ENCODE measurements around the gene VRK3.

Gene VRK3

GRCh38 chr19:50022823-50023222, 2.3 kb downstream of the VRK3 start:
- POLR2A ChIA-PET (ENCODE audit: low non-redundant PET) = no interaction called here
- TF ChIP-seq, protein P1, sequence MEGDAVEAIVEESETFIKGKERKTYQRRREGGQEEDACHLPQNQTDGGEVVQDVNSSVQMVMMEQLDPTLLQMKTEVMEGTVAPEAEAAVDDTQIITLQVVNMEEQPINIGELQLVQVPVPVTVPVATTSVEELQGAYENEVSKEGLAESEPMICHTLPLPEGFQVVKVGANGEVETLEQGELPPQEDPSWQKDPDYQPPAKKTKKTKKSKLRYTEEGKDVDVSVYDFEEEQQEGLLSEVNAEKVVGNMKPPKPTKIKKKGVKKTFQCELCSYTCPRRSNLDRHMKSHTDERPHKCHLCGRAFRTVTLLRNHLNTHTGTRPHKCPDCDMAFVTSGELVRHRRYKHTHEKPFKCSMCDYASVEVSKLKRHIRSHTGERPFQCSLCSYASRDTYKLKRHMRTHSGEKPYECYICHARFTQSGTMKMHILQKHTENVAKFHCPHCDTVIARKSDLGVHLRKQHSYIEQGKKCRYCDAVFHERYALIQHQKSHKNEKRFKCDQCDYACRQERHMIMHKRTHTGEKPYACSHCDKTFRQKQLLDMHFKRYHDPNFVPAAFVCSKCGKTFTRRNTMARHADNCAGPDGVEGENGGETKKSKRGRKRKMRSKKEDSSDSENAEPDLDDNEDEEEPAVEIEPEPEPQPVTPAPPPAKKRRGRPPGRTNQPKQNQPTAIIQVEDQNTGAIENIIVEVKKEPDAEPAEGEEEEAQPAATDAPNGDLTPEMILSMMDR (conservative IDR thresholded peaks at IDR 0.05; ENCODE audit: low read depth) = no peak
- H3K27ac ChIP-seq = no peak overlapping the region
- CTCF ChIA-PET = no interaction called here
- DNase-seq (ENCODE audit: low spot score) = no peak

DNA sequence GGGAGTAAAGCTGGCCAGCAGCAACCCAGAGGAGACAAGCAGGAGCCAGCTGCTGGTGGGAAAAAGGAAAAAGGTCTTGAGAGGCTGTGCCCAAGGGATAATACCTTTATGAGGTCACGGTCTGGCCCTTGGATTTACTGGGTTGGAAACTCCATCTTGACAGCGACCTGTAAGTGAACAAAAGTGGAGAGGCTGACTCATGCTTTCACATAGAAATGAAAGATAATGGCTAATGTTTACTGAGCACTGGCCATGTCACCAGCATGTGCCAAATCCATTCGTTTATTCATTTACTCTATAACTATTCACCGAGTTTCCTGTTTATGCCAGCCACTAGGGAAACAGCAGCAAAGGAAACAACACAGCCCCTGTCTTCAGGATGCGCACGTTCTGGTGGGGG, 4.7 kb downstream of the VRK3 start:
- CTCF ChIA-PET = no interaction called here
- POLR2A ChIA-PET (ENCODE audit: low non-redundant PET) = no interaction called here
- TF ChIP-seq, protein P1 (conservative IDR thresholded peaks at IDR 0.05; ENCODE audit: low read depth) = no peak
- no peak for DNase-seq (ENCODE audit: low spot score)
- no peak overlapping the region for H3K27ac ChIP-seq

- ChIA-PET CTCF (no interaction called here), POLR2A (ENCODE audit: low non-redundant PET) (no interaction called here)
- TF ChIP-seq, protein P1 (conservative IDR thresholded peaks at IDR 0.05; ENCODE audit: low read depth) = no peak
These were observed 8.9 kb downstream of the VRK3 start for GRCh38 chr19:50016225-50016807.

DNA sequence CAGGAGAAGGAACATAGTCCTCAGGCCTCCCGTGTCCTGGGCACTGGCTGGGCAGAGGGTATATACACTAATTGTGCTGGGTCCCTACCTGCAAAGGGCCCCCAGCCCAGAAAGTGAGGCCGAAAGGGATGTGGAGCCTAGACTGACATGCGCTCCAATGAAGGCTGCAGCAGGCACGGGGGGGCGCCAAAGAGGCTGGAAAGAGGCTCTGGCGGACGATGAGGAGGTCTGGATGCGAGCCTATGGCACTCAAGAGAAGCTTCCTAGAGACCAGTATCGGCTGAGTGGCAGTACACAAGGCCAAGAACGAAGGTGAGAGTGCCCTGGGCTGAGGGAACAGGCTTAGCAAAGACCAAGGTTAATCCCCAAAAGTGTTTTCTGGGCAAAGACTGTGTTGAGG, 16.6 kb downstream of the VRK3 start:
- DNase-seq (ENCODE audit: low spot score) = no peak
- POLR2A ChIA-PET (ENCODE audit: low non-redundant PET) = no interaction called here
- CTCF ChIA-PET = no interaction called here
- TF ChIP-seq, protein P1 (conservative IDR thresholded peaks at IDR 0.05; ENCODE audit: low read depth) = no peak
- no peak overlapping the region for H3K27ac ChIP-seq

More at GRCh38 chr19:50016225-50016807, 8.9 kb downstream of the VRK3 start:
- no peak overlapping the region for H3K27ac ChIP-seq
- DNase-seq (ENCODE audit: low spot score) = no peak

DNA sequence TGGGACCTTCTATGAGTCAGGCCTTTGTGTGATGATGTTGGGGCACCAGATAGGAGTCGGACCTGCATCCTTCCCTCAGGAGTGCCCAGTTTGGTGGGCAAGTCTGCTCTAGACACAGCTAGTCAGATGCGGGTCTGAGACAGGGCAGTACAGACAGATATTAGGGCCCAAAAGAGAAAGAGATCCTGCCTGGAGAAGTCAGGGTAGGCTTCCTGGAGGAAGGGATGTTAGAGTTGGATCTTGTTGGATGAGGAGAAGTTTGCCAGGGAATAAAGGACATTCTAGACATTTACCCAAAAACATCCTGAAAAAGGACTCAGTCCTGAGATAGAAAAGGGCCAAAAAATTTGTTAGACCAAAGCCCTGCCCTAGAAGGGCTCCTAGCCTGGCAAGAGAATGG, 17.2 kb downstream of the VRK3 start:
- ChIA-PET POLR2A (ENCODE audit: low non-redundant PET) (no interaction called here), CTCF (no interaction called here)
- TF ChIP-seq, protein P1 (conservative IDR thresholded peaks at IDR 0.05; ENCODE audit: low read depth) = no peak
- H3K27ac ChIP-seq = no peak overlapping the region
- no peak for DNase-seq (ENCODE audit: low spot score)

DNA sequence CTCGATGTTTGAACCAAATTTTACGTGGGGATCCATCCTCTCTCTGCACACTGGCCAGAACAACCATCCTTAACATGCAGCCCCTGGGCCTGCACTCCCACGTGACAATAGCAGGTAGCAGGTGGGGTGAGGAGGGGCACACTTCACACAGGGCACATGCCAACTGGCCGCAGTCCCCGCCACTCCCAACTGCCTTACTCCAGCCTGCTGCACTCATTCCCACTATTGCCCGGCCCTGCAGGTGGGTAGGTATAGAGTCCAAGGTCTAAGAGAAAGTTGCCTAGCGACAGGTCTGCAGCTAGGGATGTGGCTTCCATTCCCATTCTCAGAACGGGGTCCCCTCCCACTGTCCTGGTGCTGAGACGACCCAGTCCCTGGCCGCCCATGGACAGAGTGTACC, 18.0 kb downstream of the VRK3 start:
- TF ChIP-seq, protein P1 (conservative IDR thresholded peaks at IDR 0.05; ENCODE audit: low read depth) = no peak
- no peak overlapping the region for H3K27ac ChIP-seq
- POLR2A ChIA-PET (ENCODE audit: low non-redundant PET) = no interaction called here
- no peak for DNase-seq (ENCODE audit: low spot score)
- CTCF ChIA-PET = no interaction called here

Data from RWPE1 (cell line).